ENCODE results near the gene DHRS9.

DHRS9 gene

DNA sequence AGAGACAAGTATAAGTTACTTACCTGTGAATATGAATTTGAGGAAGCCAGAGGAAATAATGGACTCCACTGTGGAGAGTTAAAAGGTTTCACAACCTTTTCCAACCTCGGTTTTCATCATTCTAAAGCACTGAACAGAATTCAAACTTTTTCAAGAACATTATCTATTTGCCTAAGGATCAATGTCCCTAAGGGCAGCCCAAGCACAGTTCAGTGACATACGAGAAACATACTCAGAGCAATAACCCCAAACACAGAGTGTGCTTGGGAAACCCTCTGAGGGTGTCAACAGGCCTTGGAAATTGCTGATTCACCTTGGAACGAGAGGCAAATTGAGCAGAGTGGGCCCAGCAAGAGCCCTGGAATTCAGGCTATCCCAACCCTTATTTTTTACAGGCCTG lies 38.2 kb upstream of the DHRS9 start, which contains the start of gene ABCB11:
Gene ABCB11 (minus strand): TSS at position 123 of the 400 bp plus-strand sequence. CDS start 13,199 bp downstream, outside the sequence.
- no peak for ATAC-seq
- TF ChIP-seq GLIS3 (CRISPR knock-in tag; IDR thresholded peaks at IDR 0.05) (no peak), ESRRG (CRISPR knock-in tag; IDR thresholded peaks at IDR 0.05) (no peak), ZFP30 (CRISPR knock-in tag; IDR thresholded peaks at IDR 0.05) (no peak), ISL1 (CRISPR knock-in tag; IDR thresholded peaks at IDR 0.05) (no peak), ZNF8 (CRISPR knock-in tag; IDR thresholded peaks at IDR 0.05) (no peak), PPARA (CRISPR knock-in tag; IDR thresholded peaks at IDR 0.05; ENCODE audit: borderline replicate concordance) (no peak)

DNA sequence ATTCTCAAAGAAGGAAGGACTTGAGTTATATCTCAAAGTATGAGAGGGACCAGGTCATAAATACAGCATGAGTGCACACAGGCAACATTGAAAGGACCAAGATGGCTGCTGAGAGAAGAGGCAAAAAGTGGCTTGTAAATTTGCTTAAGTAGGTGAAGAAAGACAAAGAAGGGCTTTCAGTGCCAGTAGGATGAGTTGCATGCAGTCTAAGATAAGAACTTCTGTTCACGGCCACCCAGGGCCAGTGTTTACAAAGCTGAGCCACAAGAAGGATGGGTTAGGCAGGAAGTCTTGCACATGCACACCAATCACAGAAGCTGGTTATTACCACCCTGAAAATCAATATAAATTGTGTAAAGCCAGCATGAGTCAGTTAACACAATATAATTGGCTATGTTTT lies 35.1 kb upstream of the DHRS9 start:
- TF ChIP-seq ZNF8 (CRISPR knock-in tag; IDR thresholded peaks at IDR 0.05) (no peak), ZC3H10 (CRISPR knock-in tag; IDR thresholded peaks at IDR 0.05) (no peak), OSR1 (CRISPR knock-in tag; IDR thresholded peaks at IDR 0.05) (no peak), RARB (CRISPR knock-in tag; IDR thresholded peaks at IDR 0.05) (no peak), ZNF70 (CRISPR knock-in tag; IDR thresholded peaks at IDR 0.05) (no peak), TCF4 (CRISPR knock-in tag; IDR thresholded peaks at IDR 0.05; ENCODE audit: borderline replicate concordance) (no peak), ZFP30 (CRISPR knock-in tag; IDR thresholded peaks at IDR 0.05) (no peak), PPARA (CRISPR knock-in tag; IDR thresholded peaks at IDR 0.05; ENCODE audit: borderline replicate concordance) (no peak), TOX (CRISPR knock-in tag; IDR thresholded peaks at IDR 0.05; ENCODE audit: borderline replicate concordance) (no peak), GLIS3 (CRISPR knock-in tag; IDR thresholded peaks at IDR 0.05) (no peak), ARNTL (CRISPR knock-in tag; IDR thresholded peaks at IDR 0.05; ENCODE audit: borderline replicate concordance, low read depth) (no peak), ESRRG (CRISPR knock-in tag; IDR thresholded peaks at IDR 0.05) (no peak), ZNF565 (CRISPR knock-in tag; conservative IDR thresholded peaks at IDR 0.05; ENCODE audit: low read depth) (no peak)
- TF ChIP-seq, protein P1, sequence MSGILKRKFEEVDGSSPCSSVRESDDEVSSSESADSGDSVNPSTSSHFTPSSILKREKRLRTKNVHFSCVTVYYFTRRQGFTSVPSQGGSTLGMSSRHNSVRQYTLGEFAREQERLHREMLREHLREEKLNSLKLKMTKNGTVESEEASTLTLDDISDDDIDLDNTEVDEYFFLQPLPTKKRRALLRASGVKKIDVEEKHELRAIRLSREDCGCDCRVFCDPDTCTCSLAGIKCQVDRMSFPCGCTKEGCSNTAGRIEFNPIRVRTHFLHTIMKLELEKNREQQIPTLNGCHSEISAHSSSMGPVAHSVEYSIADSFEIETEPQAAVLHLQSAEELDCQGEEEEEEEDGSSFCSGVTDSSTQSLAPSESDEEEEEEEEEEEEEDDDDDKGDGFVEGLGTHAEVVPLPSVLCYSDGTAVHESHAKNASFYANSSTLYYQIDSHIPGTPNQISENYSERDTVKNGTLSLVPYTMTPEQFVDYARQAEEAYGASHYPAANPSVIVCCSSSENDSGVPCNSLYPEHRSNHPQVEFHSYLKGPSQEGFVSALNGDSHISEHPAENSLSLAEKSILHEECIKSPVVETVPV (CRISPR knock-in tag; IDR thresholded peaks at IDR 0.05) = no peak
- TF ChIP-seq, protein P2, sequence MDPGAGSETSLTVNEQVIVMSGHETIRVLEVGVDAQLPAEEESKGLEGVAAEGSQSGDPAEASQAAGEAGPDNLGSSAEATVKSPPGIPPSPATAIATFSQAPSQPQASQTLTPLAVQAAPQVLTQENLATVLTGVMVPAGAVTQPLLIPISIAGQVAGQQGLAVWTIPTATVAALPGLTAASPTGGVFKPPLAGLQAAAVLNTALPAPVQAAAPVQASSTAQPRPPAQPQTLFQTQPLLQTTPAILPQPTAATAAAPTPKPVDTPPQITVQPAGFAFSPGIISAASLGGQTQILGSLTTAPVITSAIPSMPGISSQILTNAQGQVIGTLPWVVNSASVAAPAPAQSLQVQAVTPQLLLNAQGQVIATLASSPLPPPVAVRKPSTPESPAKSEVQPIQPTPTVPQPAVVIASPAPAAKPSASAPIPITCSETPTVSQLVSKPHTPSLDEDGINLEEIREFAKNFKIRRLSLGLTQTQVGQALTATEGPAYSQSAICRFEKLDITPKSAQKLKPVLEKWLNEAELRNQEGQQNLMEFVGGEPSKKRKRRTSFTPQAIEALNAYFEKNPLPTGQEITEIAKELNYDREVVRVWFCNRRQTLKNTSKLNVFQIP (CRISPR knock-in tag; IDR thresholded peaks at IDR 0.05; ENCODE audit: borderline replicate concordance, low read depth) = no peak
- TF ChIP-seq, protein P3, sequence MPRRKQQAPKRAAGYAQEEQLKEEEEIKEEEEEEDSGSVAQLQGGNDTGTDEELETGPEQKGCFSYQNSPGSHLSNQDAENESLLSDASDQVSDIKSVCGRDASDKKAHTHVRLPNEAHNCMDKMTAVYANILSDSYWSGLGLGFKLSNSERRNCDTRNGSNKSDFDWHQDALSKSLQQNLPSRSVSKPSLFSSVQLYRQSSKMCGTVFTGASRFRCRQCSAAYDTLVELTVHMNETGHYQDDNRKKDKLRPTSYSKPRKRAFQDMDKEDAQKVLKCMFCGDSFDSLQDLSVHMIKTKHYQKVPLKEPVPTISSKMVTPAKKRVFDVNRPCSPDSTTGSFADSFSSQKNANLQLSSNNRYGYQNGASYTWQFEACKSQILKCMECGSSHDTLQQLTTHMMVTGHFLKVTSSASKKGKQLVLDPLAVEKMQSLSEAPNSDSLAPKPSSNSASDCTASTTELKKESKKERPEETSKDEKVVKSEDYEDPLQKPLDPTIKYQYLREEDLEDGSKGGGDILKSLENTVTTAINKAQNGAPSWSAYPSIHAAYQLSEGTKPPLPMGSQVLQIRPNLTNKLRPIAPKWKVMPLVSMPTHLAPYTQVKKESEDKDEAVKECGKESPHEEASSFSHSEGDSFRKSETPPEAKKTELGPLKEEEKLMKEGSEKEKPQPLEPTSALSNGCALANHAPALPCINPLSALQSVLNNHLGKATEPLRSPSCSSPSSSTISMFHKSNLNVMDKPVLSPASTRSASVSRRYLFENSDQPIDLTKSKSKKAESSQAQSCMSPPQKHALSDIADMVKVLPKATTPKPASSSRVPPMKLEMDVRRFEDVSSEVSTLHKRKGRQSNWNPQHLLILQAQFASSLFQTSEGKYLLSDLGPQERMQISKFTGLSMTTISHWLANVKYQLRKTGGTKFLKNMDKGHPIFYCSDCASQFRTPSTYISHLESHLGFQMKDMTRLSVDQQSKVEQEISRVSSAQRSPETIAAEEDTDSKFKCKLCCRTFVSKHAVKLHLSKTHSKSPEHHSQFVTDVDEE (CRISPR knock-in tag; IDR thresholded peaks at IDR 0.05) = no peak
- ATAC-seq = no peak

DNA sequence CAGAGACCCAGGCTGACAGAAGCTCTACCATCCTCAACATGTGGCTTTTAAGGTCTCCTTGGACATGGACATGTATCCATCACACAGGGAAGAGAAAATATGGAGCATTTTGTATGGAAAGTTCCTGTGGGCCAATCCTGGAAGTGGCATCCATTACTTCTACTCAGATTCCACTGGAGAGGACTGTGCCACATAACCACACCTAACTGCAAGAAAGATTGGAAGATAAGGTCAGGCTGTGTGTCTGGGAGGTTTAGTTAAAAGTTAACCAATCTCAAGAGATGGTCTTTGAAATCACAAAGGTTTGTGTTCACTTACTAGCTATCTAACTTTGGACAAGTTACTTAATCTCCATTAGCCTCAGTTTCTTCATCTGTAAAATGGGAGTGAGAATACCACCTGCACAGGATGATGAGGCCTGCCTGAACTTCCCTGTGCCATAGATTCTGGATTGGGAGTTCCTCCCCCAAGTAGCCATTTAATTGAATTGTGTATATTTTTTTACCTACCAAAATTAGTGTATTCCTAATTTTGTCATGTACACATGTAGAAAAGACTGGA lies 34.3 kb upstream of the DHRS9 start:
- no peak for TF ChIP-seq ZNF70 (CRISPR knock-in tag; IDR thresholded peaks at IDR 0.05)
- TF ChIP-seq ESRRG (CRISPR knock-in tag; IDR thresholded peaks at IDR 0.05) = no peak
- TF ChIP-seq ARNTL (CRISPR knock-in tag; IDR thresholded peaks at IDR 0.05; ENCODE audit: borderline replicate concordance, low read depth) = no peak
- no peak for TF ChIP-seq TCF4 (CRISPR knock-in tag; IDR thresholded peaks at IDR 0.05; ENCODE audit: borderline replicate concordance)
- TF ChIP-seq RARB (CRISPR knock-in tag; IDR thresholded peaks at IDR 0.05) = no peak
- ATAC-seq = no peak

DNA sequence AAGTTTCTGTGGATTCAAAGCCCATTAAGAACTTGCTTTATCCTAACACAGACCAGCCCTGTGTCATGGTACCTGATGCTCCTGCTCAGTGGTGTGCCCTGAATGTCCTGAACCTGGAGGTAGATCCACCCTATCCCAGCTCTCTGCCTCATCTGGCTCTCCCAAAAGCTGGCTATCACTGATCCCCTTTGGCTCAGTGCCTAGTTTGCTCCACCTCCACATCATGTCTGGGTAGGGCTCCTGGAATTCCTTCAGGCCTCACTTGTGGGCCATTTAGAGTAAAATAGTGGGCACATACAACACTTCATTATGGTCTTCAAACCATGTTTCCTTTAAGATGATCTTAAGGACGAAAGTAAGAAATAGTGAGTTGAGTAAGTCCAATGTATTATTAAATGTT lies 33.5 kb upstream of the DHRS9 start:
- TF ChIP-seq ZFP3 (CRISPR knock-in tag; IDR thresholded peaks at IDR 0.05) (no peak), ZNF8 (CRISPR knock-in tag; IDR thresholded peaks at IDR 0.05) (no peak), TCF4 (CRISPR knock-in tag; IDR thresholded peaks at IDR 0.05; ENCODE audit: borderline replicate concordance) (no peak), TOX (CRISPR knock-in tag; IDR thresholded peaks at IDR 0.05; ENCODE audit: borderline replicate concordance) (no peak), SNAI2 (CRISPR knock-in tag; IDR thresholded peaks at IDR 0.05) (no peak)
- ATAC-seq = no peak

DNA sequence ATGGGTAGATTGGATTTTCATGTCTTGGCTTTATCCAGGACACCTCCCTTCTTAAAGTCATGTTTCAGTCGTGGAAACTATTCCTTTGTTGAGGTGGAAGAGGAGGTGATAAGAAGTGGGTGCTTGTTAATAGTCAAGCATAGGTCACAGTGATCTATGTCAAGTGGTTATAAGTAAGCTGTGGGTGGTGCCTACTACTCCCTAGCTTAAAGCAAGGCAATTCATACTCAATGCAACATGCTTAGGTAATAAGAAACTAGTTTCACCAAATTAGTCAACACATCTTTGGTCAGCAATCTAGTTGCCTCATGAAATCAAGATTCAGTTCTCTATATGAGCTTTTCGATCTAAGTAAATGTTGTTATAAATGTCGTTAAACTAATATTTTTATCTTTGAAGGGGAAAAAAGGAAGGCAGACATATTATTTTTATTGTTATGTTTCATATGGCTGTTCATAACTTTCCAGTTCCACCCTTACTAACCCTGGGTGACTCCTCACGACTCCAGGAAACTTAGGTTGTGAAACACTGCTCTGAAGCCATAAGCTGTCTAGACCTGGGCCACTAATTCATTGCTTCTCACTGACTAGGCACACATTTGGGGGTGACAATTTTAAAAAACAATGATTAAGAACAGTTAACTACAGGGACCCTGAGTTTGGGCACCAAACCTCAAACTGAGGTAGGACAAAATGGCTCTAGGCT lies 32.5 kb upstream of the DHRS9 start:
- no peak for ATAC-seq

More for the DNA sequence above, 32.5 kb upstream of the DHRS9 start:
- TF ChIP-seq ZFP30 (CRISPR knock-in tag; IDR thresholded peaks at IDR 0.05) (no peak), ZNF70 (CRISPR knock-in tag; IDR thresholded peaks at IDR 0.05) (no peak), ISL1 (CRISPR knock-in tag; IDR thresholded peaks at IDR 0.05) (no peak), ZNF8 (CRISPR knock-in tag; IDR thresholded peaks at IDR 0.05) (no peak), RARB (CRISPR knock-in tag; IDR thresholded peaks at IDR 0.05) (no peak), SNAI2 (CRISPR knock-in tag; IDR thresholded peaks at IDR 0.05) (no peak)
- TF ChIP-seq, protein P1 (CRISPR knock-in tag; IDR thresholded peaks at IDR 0.05) = no peak
- TF ChIP-seq, protein P4, sequence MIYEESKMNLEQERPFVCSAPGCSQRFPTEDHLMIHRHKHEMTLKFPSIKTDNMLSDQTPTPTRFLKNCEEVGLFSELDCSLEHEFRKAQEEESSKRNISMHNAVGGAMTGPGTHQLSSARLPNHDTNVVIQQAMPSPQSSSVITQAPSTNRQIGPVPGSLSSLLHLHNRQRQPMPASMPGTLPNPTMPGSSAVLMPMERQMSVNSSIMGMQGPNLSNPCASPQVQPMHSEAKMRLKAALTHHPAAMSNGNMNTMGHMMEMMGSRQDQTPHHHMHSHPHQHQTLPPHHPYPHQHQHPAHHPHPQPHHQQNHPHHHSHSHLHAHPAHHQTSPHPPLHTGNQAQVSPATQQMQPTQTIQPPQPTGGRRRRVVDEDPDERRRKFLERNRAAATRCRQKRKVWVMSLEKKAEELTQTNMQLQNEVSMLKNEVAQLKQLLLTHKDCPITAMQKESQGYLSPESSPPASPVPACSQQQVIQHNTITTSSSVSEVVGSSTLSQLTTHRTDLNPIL (CRISPR knock-in tag; IDR thresholded peaks at IDR 0.05; ENCODE audit: low read depth) = no peak
- TF ChIP-seq, protein P5, sequence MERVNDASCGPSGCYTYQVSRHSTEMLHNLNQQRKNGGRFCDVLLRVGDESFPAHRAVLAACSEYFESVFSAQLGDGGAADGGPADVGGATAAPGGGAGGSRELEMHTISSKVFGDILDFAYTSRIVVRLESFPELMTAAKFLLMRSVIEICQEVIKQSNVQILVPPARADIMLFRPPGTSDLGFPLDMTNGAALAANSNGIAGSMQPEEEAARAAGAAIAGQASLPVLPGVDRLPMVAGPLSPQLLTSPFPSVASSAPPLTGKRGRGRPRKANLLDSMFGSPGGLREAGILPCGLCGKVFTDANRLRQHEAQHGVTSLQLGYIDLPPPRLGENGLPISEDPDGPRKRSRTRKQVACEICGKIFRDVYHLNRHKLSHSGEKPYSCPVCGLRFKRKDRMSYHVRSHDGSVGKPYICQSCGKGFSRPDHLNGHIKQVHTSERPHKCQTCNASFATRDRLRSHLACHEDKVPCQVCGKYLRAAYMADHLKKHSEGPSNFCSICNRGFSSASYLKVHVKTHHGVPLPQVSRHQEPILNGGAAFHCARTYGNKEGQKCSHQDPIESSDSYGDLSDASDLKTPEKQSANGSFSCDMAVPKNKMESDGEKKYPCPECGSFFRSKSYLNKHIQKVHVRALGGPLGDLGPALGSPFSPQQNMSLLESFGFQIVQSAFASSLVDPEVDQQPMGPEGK (CRISPR knock-in tag; IDR thresholded peaks at IDR 0.05; ENCODE audit: borderline replicate concordance) = no peak

Data from SK-N-SH treated with all-trans-retinoic acid at 6 μM for 48 hours (cell line).